B cell (primary cell): ENCODE data around the gene RPS15. TPM values are rescaled to one million over a fixed set of nuclear protein-coding genes. Genes with fewer than 3 reads are reported as not detected.
"Not testable (repeated sequence)": the region's sequence is repeated elsewhere in the genome, so short reads cannot be mapped to it uniquely, and the experiment has no call there.

Experiments
- ATAC-seq: fragments of 200-7000 bp; cut with Tn5 transposase; one replicate; pipeline ENCODE4 v1.10.0; 2021; ENCODE audit warnings: low read depth, mild to moderate bottlenecking, moderate number of reproducible peaks, moderate library complexity
- CTCF ChIA-PET: fragments of 350-600 bp; sonication (Branson Sonifier 250); formaldehyde crosslinking; loops from one replicate; lab custom pipeline; 2021; ENCODE audit warnings: antibody characterized with exemption, inconsistent platforms; lab: Charles Lee
- POLR2A ChIA-PET: fragments of 350-600 bp; sonication (Branson Sonifier 250); formaldehyde crosslinking; loops from one replicate; lab custom pipeline; 2021; ENCODE audit warnings: antibody characterized with exemption; lab: Charles Lee
- DNase-seq: peaks from one replicate; pipeline ENCODE4 v3.0.0; 2013
- H2AFZ ChIP-seq: 2 replicates; pipeline ENCODE4 v1.6.1; 2012; ENCODE audit warnings: mild to moderate bottlenecking, low read depth, low read length; ENCODE audit not compliant: insufficient read depth, poor library complexity, severe bottlenecking
- H3K27ac ChIP-seq, 2 donors: 1 replicate in 1 of 2; 2 replicates in 1 of 2; pipeline ENCODE4 v1.5.1; 2012 to 2013; ENCODE audit warnings: low read length in 2 of 2, mild to moderate bottlenecking in 2 of 2, moderate library complexity in 1 of 2
- H3K27me3 ChIP-seq, 4 experiments: fragments of 200-600 bp in 1 of 4; sonication (generic) in 1 of 4; replicated peaks in 1 of 4; 1 replicate in 2 of 4; 2 replicates in 2 of 4; pipeline versions ENCODE4 v1.6.1 to v1.7.0; 2013 to 2016; ENCODE audit warnings: low read length in 3 of 4, mild to moderate bottlenecking in 2 of 4, mixed read lengths in 1 of 4, moderate library complexity in 1 of 4; ENCODE audit not compliant: insufficient read depth in 4 of 4, control insufficient read depth in 3 of 4; ENCODE audit errors: control extremely low read depth in 1 of 4
- H3K36me3 ChIP-seq, 2 experiments: replicated peaks in 1 of 2; 1 replicate in 1 of 2; 2 replicates in 1 of 2; pipeline versions ENCODE4 v1.6.1 to v1.7.1; 2013; ENCODE audit warnings: low read length in 1 of 2; ENCODE audit not compliant: insufficient read depth in 2 of 2, control insufficient read depth in 1 of 2; ENCODE audit errors: control extremely low read depth in 1 of 2, extremely low read depth in 1 of 2
- H3K4me1 ChIP-seq, 2 donors: fragments of 200-600 bp in 1 of 2; sonication (generic) in 1 of 2; 1 replicate in 1 of 2; 2 replicates in 1 of 2; pipeline versions ENCODE4 v1.5.1 to v1.6.1; 2013 to 2017; ENCODE audit warnings: low read length in 2 of 2; ENCODE audit not compliant: control insufficient read depth in 2 of 2, insufficient read depth in 2 of 2
- H3K4me2 ChIP-seq: replicated peaks from 2 replicates; pipeline ENCODE3; 2012; ENCODE audit warnings: mild to moderate bottlenecking, low read depth, low read length; ENCODE audit not compliant: poor library complexity, severe bottlenecking
- H3K4me3 ChIP-seq, 5 experiments: fragments of 200-600 bp in 1 of 5; sonication (generic) in 1 of 5; 1 replicate in 3 of 5; 2 replicates in 2 of 5; pipeline versions ENCODE4 v1.5.1 to v1.7.0; 2011 to 2016; ENCODE audit warnings: low read length in 4 of 5, mild to moderate bottlenecking in 4 of 5, low read depth in 2 of 5, control low read depth in 1 of 5, moderate library complexity in 1 of 5; ENCODE audit not compliant: insufficient read depth in 1 of 5; ENCODE audit errors: control extremely low read depth in 1 of 5, extremely low read depth in 1 of 5
- H3K79me2 ChIP-seq: fragments of 200-600 bp; sonication (generic); one replicate; pipeline ENCODE4 v1.6.0; 2016; ENCODE audit warnings: low read length; ENCODE audit not compliant: control insufficient read depth, insufficient read depth
- H3K9ac ChIP-seq: fragments of 200-600 bp; sonication (generic); 2 replicates; pipeline ENCODE4 v1.6.1; 2017; ENCODE audit warnings: mild to moderate bottlenecking, low read length, moderate library complexity
- H3K9me3 ChIP-seq, 3 donors: one replicate each; pipeline versions ENCODE4 v1.6.1 to v1.7.1; 2013; ENCODE audit warnings: low read length in 2 of 3; ENCODE audit not compliant: control insufficient read depth in 2 of 3, insufficient read depth in 1 of 3; ENCODE audit errors: control extremely low read depth in 1 of 3
- H4K20me1 ChIP-seq: 2 replicates; pipeline ENCODE4 v1.6.0; 2012; ENCODE audit warnings: mild to moderate bottlenecking, low read length; ENCODE audit not compliant: insufficient read depth, control insufficient read depth, poor library complexity, severe bottlenecking
- H3K27ac Mint-ChIP-seq: one replicate; pipeline ENCODE4 v1.8.0; 2021; ENCODE audit warnings: mixed read lengths
- H3K27me3 Mint-ChIP-seq: one replicate; pipeline ENCODE4 v1.8.0; 2021; ENCODE audit warnings: mixed read lengths
- H3K4me1 Mint-ChIP-seq: one replicate; pipeline ENCODE4 v1.8.0; 2021; ENCODE audit warnings: mixed read lengths
- H3K4me3 Mint-ChIP-seq: one replicate; pipeline ENCODE4 v1.8.0; 2021; ENCODE audit warnings: mixed read lengths
- H3K9me3 Mint-ChIP-seq: one replicate; pipeline ENCODE4 v1.8.0; 2022; ENCODE audit warnings: mixed read lengths; ENCODE audit not compliant: insufficient read depth
- CTCF ChIP-seq: fragments of 200-600 bp; IDR thresholded peaks from one replicate; pipeline ENCODE4 v1.8.0; 2022; ENCODE audit warnings: antibody characterized with exemption, mild to moderate bottlenecking
- EZH2 ChIP-seq: IDR thresholded peaks from 2 replicates; pipeline ENCODE4 v1.6.1; 2012; ENCODE audit warnings: borderline replicate concordance, low read depth, mild to moderate bottlenecking, moderate library complexity, low read length; ENCODE audit not compliant: insufficient read depth, poor library complexity, severe bottlenecking
- WGBS: methylation state at CpG from one replicate; pipeline ENCODE4 v1.1.5; 2013; ENCODE audit warnings: missing lambda C conversion rate; ENCODE audit not compliant: insufficient coverage; 5-methylcytosine and 5-hydroxymethylcytosine counted together
- intact Hi-C: fragments of 100-400 bp; cut with micrococcal nuclease; formaldehyde crosslinking; loops from one replicate; pipeline ENCODE4 v1.10.0; 2022
- polyA plus RNA-seq: library from polyadenylated mRNA; depleted of rRNA; stranded (reverse); fragments of >200 nt; gene quantifications from 2 replicates; pipeline ENCODE4 v1.2.3, GENCODE V29; 2012
- total RNA-seq, 2 donors: library from RNA; stranded (reverse); fragments of 120-200 nt in 1 of 2; gene quantifications; 1 replicate in 1 of 2; 2 replicates in 1 of 2; pipeline versions ENCODE4 v1.2.3 to v1.2.4, GENCODE V29; 2013 to 2022

Gene RPS15
- total and polyA plus RNA-seq, 2 donors (not counting 1 experiment from before 2014, with no cell fraction given) = 1,520 to 6,007 TPM

DNA sequence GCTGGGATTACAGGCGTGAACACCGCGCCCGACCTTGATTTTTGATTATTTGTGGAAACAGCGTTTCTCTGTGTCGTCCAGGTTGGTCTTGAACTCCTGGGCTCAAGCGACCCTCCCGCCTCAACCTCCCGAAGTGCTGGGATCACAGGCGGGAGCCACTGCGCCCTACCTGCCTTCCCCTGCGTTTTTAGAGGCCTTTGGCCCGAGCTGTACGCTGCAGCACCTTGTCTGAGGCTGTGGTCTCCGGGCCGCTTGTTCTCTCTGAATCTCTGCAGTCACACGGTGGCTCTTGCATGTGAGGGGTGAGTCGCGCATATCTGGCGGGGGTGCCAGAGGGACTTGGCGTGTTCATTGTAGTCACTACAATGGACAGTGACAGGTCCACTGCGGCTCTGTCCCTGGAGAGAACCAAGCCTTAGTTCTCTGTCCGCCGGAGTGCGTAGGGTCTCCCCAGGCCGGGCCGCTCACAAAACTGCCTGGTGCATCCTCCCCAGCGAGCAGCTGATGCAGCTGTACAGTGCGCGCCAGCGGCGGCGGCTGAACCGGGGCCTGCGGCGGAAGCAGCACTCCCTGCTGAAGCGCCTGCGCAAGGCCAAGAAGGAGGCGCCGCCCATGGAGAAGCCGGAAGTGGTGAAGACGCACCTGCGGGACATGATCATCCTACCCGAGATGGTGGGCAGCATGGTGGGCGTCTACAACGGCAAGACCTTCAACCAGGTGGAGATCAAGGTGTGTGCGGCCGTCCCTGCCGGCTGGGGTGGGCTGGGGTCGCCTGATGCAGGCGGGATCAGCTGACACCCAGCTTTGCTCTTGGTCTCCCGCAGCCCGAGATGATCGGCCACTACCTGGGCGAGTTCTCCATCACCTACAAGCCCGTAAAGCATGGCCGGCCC, 1.6 kb downstream of the RPS15 start:
- H3K27me3 Mint-ChIP-seq = not testable (repeated sequence)

DNA sequence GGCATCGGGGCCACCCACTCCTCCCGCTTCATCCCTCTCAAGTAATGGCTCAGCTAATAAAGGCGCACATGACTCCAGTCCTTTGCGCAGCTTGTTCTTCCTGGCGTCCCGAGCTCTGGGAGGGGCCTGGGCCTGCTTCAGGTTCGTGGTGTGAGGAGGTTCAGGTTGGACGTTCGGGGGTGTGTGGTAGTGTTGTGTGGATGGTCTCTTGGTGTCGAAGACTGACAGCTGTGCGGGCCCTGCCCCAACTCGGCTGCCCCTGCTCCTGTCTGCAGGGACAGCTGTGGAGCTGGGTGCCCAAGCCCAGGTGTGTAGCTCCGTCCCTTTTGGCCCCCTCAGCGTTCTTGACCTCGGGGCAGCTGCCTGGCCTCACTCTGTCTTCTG, 2.2 kb downstream of the RPS15 start:
- no peaks in the 10 kb centered on the region for H3K9me3 ChIP-seq
- DNase-seq (no peak), ATAC-seq (no peak)
- intact Hi-C loops = no loop called here
- Mint-ChIP-seq H3K9me3 (no peaks in the 10 kb centered on the region), H3K4me1 (peaks cover 26% of the 10 kb centered on the region), H3K27ac (peak overlapping the region; percentile 46), H3K4me3 (peak overlapping the region; percentile 66), H3K27me3 (no peaks in the 10 kb centered on the region)
- peaks cover 14 to 26% of the 10 kb centered on the region in 2 donors for H3K4me1 ChIP-seq
- peaks cover 0 to 28% of the 10 kb centered on the region in 2 experiments for H3K36me3 ChIP-seq
- WGBS = 92% methylated on average over 14 of the region's 15 CpGs
- H3K4me2 ChIP-seq = no peak overlapping the region
- peaks cover 21% of the 10 kb centered on the region for H3K79me2 ChIP-seq
- CTCF ChIA-PET = no interaction called here
- H3K27ac ChIP-seq = no peak overlapping the region
- H4K20me1 ChIP-seq = peaks cover 62% of the 10 kb centered on the region
- no peak overlapping the region for H3K9ac ChIP-seq
- H2AFZ ChIP-seq = no peak overlapping the region
- no peak overlapping the region for H3K4me3 ChIP-seq
- POLR2A ChIA-PET = no interaction called here
- peaks cover 0 to 2% (median under 1%) of the 10 kb centered on the region in 4 experiments for H3K27me3 ChIP-seq
- no peak for TF ChIP-seq CTCF
- no peak for TF ChIP-seq EZH2

More for the DNA sequence above, 1.6 kb downstream of the RPS15 start:
- Histone ChIP-seq H3K4me1 (peaks cover 10 to 21% of the 10 kb centered on the region in 2 donors), H3K4me3 (peak overlapping the region in 4 of 5 experiments; percentile 87 to 100 (median 97)), H3K9ac (peak overlapping the region; percentile 99), H3K27ac (peak overlapping the region in 1 of 2 donors; percentile 95), H3K79me2 (peaks cover 21% of the 10 kb centered on the region), H3K36me3 (peaks cover 0 to 30% of the 10 kb centered on the region in 2 experiments), H3K4me2 (peak overlapping the region; percentile 91), H4K20me1 (peaks cover 60% of the 10 kb centered on the region)
- ATAC-seq, H2AFZ ChIP-seq, H3K9me3 Mint-ChIP-seq, CTCF ChIA-PET, H3K9me3 ChIP-seq, DNase-seq, intact Hi-C loops, H3K27me3 ChIP-seq: not testable (repeated sequence)
- H3K4me1 Mint-ChIP-seq = peaks cover 20% of the 10 kb centered on the region
- H3K27ac Mint-ChIP-seq = peak overlapping the region; percentile 99
- POLR2A ChIA-PET = interaction anchor here (0.9 kb wide), 1 partner anchor 26 kb away, joined by 3 read pairs; no protein-coding TSS in a partner anchor
- WGBS = 82% methylated on average over 57 of the region's 57 CpGs
- H3K4me3 Mint-ChIP-seq = peak overlapping the region; percentile 99
